GM23338 (cell line): ENCODE results near the gene MIAT.

Experiments
- CREB1 ChIP-seq: fragments of 250-450 bp; sonication (Bioruptor Pico); IDR thresholded peaks from 2 replicates; pipeline ENCODE4 v1.5.0; 2020; ENCODE audit warnings: low read depth, mild to moderate bottlenecking, moderate library complexity
- CTCF ChIP-seq, 2 experiments: fragments of 200-600 bp in 1 of 2; sonication (generic) in 1 of 2; conservative IDR thresholded peaks; 2 replicates each; pipeline versions ENCODE4 v1.5.1 to v1.6.1; 2016 to 2017; ENCODE audit warnings: antibody characterized with exemption in 2 of 2, low read depth in 2 of 2, mild to moderate bottlenecking in 2 of 2, moderate library complexity in 1 of 2
- ETS1 ChIP-seq: IDR thresholded peaks from 2 replicates; pipeline ENCODE4 v1.6.1; 2016; ENCODE audit warnings: antibody characterized with exemption
- EZH2 ChIP-seq: fragments of 200-600 bp; sonication (generic); IDR thresholded peaks from one replicate; pipeline ENCODE4 v1.8.0; 2017; ENCODE audit warnings: antibody characterized with exemption, mild to moderate bottlenecking, low read depth; ENCODE audit not compliant: unreplicated experiment
- EZH2phosphoT487 ChIP-seq: fragments of 200-600 bp; sonication (generic); IDR thresholded peaks from one replicate; pipeline ENCODE4 v1.8.1; 2018; ENCODE audit warnings: antibody characterized with exemption; ENCODE audit not compliant: unreplicated experiment
- JUNB ChIP-seq: IDR thresholded peaks from one replicate; pipeline ENCODE4 v1.6.1; 2016; ENCODE audit warnings: antibody characterized with exemption; ENCODE audit not compliant: unreplicated experiment
- NANOG ChIP-seq: IDR thresholded peaks from 2 replicates; pipeline ENCODE4 v1.6.1; 2016; ENCODE audit warnings: antibody characterized with exemption, borderline replicate concordance
- POLR2AphosphoS5 ChIP-seq: IDR thresholded peaks from 2 replicates; pipeline ENCODE4 v1.6.1; 2016; ENCODE audit warnings: antibody characterized with exemption, low read depth
- REST ChIP-seq: IDR thresholded peaks from one replicate; pipeline ENCODE4 v1.6.1; 2018; ENCODE audit warnings: antibody characterized with exemption; ENCODE audit not compliant: unreplicated experiment
- ZNF114 ChIP-seq: fragments of 250-450 bp; sonication (Bioruptor Pico); IDR thresholded peaks from 2 replicates; pipeline ENCODE4 v1.5.0; 2020; ENCODE audit warnings: mild to moderate bottlenecking, moderate library complexity
- ZNF331 ChIP-seq: fragments of 250-450 bp; sonication (Bioruptor Pico); IDR thresholded peaks from 2 replicates; pipeline ENCODE4 v1.5.0; 2020; ENCODE audit warnings: low read depth, mild to moderate bottlenecking, moderate library complexity
- ZNF462 ChIP-seq: fragments of 250-450 bp; sonication (Bioruptor Pico); IDR thresholded peaks from 2 replicates; pipeline ENCODE4 v1.5.0; 2020; ENCODE audit warnings: mild to moderate bottlenecking, moderate library complexity

GRCh38 chr22:26635117-26635516, 22.3 kb upstream of the MIAT start:
- TF ChIP-seq CTCF (conservative IDR thresholded peaks at IDR 0.05; ENCODE audit: low read depth in 2 of 2) (no peak), EZH2phosphoT487 (no peak), EZH2 (no peak), POLR2AphosphoS5 (no peak), CREB1 (no peak), ZNF114 (CRISPR knock-in tag) (no peak), REST (no peak), JUNB (no peak), NANOG (no peak), ZNF331 (CRISPR knock-in tag) (no peak), ZNF462 (CRISPR knock-in tag) (no peak), ETS1 (no peak)
